ENCODE results near the gene HMGCLL1.

HMGCLL1 gene

DNA sequence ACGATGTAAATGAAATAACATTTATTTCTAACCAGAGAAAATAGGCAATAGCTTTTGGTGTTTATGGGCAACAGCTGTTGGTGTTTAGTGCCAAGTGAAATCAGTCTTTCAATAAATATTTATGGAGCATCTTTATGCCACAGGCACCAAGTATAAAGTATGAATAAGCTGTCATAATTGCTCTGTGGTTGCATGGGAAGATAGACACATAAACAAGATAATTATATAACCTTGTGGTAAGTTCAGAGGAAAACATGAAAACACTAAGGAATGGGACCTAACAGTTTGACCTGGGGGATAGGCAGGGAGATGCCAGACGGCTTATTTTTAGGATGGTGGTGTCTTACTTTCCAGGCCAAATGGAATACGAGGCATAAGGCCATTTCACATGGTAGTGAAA, 140.8 kb downstream of the HMGCLL1 start:
- no peaks in the 10 kb centered on the region for H3K27me3 ChIP-seq (ENCODE audit: control insufficient read depth, insufficient read depth, low read length)
- no peaks in the 10 kb centered on the region for H3K9me3 ChIP-seq (ENCODE audit: control insufficient read depth, insufficient read depth, low read length)
- peaks cover 5% of the 10 kb centered on the region for H3K4me1 ChIP-seq (ENCODE audit: control insufficient read depth, insufficient read depth, low read length)
- H3K4me3 ChIP-seq (ENCODE audit: low read depth, low read length): no peak overlapping the region
- no peak overlapping the region for H3K9ac ChIP-seq (ENCODE audit: low read depth, low read length)
- no peaks in the 10 kb centered on the region for H3K36me3 ChIP-seq (ENCODE audit: control insufficient read depth, insufficient read depth, low read length)

DNA sequence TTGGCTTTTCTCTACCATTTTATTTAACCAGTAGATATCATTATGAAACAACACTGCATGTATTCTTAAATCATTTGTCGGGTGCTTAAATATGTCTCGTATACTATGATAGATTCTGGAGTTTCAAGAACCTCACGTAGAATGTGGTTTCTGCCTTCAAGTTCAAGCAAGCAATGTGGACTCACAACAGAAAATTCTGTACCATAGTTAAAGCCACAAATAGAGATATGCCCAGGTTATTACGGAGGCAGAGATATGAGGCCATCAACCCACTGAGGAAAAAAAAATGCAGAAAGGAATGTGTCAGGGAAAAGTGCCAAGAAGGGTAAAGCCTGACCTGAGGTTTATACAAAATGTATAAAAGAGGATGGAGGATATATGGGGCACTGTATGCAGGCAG, 141.9 kb downstream of the HMGCLL1 start:
- no peaks in the 10 kb centered on the region for H3K36me3 ChIP-seq (ENCODE audit: control insufficient read depth, insufficient read depth, low read length)
- no peaks in the 10 kb centered on the region for H3K27me3 ChIP-seq (ENCODE audit: control insufficient read depth, insufficient read depth, low read length)
- H3K9me3 ChIP-seq (ENCODE audit: control insufficient read depth, insufficient read depth, low read length): no peaks in the 10 kb centered on the region
- no peak overlapping the region for H3K4me3 ChIP-seq (ENCODE audit: low read depth, low read length)
- no peak overlapping the region for H3K9ac ChIP-seq (ENCODE audit: low read depth, low read length)
- H3K4me1 ChIP-seq (ENCODE audit: control insufficient read depth, insufficient read depth, low read length): peaks cover 5% of the 10 kb centered on the region

DNA sequence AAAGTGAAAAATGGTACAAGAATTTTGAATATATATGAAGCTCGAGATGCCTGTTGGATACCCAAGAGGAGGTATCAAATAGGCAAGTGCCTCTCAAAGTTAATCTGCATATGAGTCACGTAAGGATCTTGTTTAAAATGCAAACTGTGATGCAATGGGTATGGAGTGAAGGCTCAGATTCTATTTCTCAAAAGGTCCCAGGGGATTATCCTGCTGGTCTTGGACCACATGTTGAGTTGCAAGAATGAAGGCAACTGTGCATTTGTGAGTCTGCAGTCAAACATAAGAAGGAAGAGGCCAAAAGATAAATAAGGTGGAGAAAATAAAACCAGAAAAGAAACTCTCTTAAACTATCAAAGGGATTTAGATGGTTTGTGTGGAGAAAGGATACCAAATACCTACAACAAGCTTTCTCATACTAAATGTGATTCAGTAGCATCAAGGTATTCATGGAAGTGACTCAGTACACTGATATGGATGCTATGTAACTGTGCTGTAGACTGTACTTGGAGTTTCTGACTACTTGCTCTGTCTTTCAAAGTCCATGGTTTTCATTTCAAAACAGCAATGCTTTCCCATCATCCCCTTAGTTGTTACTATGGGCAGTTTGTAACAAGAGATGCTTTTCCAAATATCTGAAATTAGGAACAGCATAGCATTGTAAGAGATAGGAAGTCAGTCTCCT, 145.4 kb downstream of the HMGCLL1 start:
- no peaks in the 10 kb centered on the region for H3K9me3 ChIP-seq (ENCODE audit: control insufficient read depth, insufficient read depth, low read length)
- no peak overlapping the region for H3K9ac ChIP-seq (ENCODE audit: low read depth, low read length)
- H3K27me3 ChIP-seq (ENCODE audit: control insufficient read depth, insufficient read depth, low read length): no peaks in the 10 kb centered on the region

DNA sequence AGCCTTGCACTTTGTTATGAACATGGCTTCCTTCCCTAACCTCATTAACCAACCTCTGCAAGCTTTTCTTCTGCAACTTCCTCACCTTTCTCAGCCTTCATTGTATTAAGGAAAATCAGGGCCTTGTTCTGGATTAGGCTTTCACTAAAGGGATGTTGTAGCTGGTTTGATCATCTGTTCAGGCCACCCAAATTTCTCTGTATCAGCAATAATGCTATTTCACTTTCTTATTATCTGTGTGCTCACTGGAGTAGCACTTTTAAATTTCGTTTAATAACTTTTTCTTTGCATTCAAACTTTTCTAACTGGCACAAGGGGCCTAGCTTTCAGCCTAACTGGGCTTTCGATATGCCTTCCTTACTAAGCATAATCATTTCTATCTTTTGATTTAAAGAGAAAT, 155.1 kb downstream of the HMGCLL1 start:
- Histone ChIP-seq H3K4me1 (ENCODE audit: control insufficient read depth, insufficient read depth, low read length) (no peaks in the 10 kb centered on the region), H3K9ac (ENCODE audit: low read depth, low read length) (no peak overlapping the region), H3K27me3 (ENCODE audit: control insufficient read depth, insufficient read depth, low read length) (no peaks in the 10 kb centered on the region), H3K9me3 (ENCODE audit: control insufficient read depth, insufficient read depth, low read length) (no peaks in the 10 kb centered on the region), H3K4me3 (ENCODE audit: low read depth, low read length) (no peak overlapping the region), H3K36me3 (ENCODE audit: control insufficient read depth, insufficient read depth, low read length) (no peaks in the 10 kb centered on the region)

More for the DNA sequence above, 145.4 kb downstream of the HMGCLL1 start:
- peaks cover 5% of the 10 kb centered on the region for H3K4me1 ChIP-seq (ENCODE audit: control insufficient read depth, insufficient read depth, low read length)
- no peaks in the 10 kb centered on the region for H3K36me3 ChIP-seq (ENCODE audit: control insufficient read depth, insufficient read depth, low read length)
- H3K4me3 ChIP-seq (ENCODE audit: low read depth, low read length): no peak overlapping the region

DNA sequence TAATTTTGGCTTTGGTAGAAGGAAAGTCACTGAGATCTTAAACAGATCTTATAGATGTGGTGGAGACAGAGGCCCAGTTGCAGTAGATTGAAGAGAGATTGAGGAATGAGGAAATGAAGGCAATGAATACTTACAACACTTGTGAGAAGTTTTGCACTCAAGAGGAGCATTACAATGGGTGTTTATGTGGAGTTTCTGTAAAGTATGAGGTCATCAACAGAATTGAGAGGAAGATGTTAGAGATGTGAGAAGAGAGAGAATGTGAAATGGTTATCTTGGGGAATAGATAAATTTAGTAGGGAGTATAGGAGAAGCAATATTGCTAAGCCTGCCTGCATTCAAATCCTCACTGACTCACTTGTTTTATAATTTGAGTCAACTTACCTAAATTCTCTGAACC, 168.3 kb downstream of the HMGCLL1 start:
- Histone ChIP-seq H3K9me3 (ENCODE audit: control insufficient read depth, insufficient read depth, low read length) (no peaks in the 10 kb centered on the region), H3K9ac (ENCODE audit: low read depth, low read length) (no peak overlapping the region), H3K4me3 (ENCODE audit: low read depth, low read length) (no peak overlapping the region), H3K4me1 (ENCODE audit: control insufficient read depth, insufficient read depth, low read length) (no peaks in the 10 kb centered on the region), H3K36me3 (ENCODE audit: control insufficient read depth, insufficient read depth, low read length) (no peaks in the 10 kb centered on the region), H3K27me3 (ENCODE audit: control insufficient read depth, insufficient read depth, low read length) (no peaks in the 10 kb centered on the region)

DNA sequence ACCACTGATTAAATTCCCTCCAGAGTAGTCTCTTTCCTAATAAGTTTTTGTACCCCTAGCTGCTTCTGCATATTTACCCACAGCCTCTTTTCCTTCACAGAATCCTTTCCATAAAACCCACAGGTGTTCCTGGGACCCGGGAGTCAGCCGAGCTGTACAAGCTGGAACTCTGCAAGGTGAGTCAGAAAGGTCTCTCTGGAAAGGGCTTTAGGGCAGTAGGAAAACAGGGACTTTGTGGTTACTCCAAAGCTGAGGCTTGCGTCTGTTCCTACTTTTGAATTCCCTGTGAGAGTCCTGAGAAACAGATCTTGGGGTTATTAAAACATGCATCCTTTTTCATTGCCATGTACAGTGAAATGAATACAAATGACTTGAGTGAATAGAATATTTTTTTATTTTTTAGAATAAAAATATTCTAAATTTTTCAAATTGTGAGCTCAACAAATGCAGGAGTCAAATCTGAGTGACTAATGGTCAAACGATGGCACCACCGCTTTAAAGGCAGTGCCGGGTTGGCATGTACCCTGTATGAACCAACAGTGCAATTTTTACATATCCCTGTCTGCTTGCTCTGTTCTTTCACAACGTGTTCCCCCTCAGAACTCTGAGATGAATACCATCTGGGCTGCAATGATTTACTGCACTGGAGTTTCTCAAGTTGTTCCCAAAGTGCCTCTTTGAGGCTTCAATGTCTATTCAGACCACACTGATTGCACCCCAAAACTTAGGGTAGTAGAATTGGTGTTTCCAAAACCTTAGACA, 173.3 kb downstream of the HMGCLL1 start:
- H3K9ac ChIP-seq (ENCODE audit: low read depth, low read length): no peak overlapping the region
- H3K36me3 ChIP-seq (ENCODE audit: control insufficient read depth, insufficient read depth, low read length): no peaks in the 10 kb centered on the region
- H3K4me3 ChIP-seq (ENCODE audit: low read depth, low read length): no peak overlapping the region
- no peaks in the 10 kb centered on the region for H3K9me3 ChIP-seq (ENCODE audit: control insufficient read depth, insufficient read depth, low read length)
- H3K27me3 ChIP-seq (ENCODE audit: control insufficient read depth, insufficient read depth, low read length): no peaks in the 10 kb centered on the region
- no peaks in the 10 kb centered on the region for H3K4me1 ChIP-seq (ENCODE audit: control insufficient read depth, insufficient read depth, low read length)

DNA sequence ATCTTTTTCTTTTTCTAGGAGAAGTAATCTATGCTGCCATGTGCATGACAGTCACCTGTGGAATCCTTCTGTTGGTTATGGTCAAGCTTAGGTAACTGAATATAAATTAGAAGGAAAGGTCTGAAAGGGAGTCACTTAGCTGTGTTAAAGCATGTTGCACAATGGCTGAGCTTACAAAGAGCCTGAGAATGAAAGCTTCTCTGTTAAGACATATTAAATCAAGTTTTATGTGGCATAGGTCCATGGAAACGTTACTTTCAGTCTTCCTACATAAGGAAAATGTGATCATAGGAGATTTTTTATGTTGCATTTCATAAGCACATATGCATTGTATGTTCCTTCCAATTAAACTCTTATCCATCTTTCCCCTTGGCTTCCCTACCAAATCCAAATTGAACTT, 179.6 kb downstream of the HMGCLL1 start:
- Histone ChIP-seq H3K27me3 (ENCODE audit: control insufficient read depth, insufficient read depth, low read length) (no peaks in the 10 kb centered on the region), H3K9ac (ENCODE audit: low read depth, low read length) (no peak overlapping the region), H3K36me3 (ENCODE audit: control insufficient read depth, insufficient read depth, low read length) (no peaks in the 10 kb centered on the region), H3K4me1 (ENCODE audit: control insufficient read depth, insufficient read depth, low read length) (no peaks in the 10 kb centered on the region), H3K4me3 (ENCODE audit: low read depth, low read length) (no peak overlapping the region), H3K9me3 (ENCODE audit: control insufficient read depth, insufficient read depth, low read length) (no peaks in the 10 kb centered on the region)

DNA sequence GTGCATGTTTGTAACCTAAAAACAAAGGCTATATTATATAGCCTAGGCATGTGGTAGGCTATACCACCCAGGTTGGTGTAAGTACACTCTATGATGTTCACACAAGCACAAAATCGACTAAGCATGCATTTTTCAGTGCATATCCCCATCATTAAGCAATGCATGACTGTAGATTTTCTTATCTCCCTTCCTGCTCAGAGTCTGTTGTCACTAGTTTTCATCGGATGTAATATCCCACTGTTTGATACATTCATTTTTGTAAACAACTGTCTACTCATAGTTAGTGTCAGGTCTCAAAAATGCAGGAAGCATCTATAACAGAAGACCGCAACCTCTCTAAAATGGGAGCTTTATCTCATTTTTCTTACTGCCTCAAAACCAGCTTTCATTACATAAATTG, 181.0 kb downstream of the HMGCLL1 start:
- Histone ChIP-seq H3K4me1 (ENCODE audit: control insufficient read depth, insufficient read depth, low read length) (no peaks in the 10 kb centered on the region), H3K4me3 (ENCODE audit: low read depth, low read length) (no peak overlapping the region), H3K9me3 (ENCODE audit: control insufficient read depth, insufficient read depth, low read length) (no peaks in the 10 kb centered on the region), H3K9ac (ENCODE audit: low read depth, low read length) (no peak overlapping the region), H3K27me3 (ENCODE audit: control insufficient read depth, insufficient read depth, low read length) (no peaks in the 10 kb centered on the region), H3K36me3 (ENCODE audit: control insufficient read depth, insufficient read depth, low read length) (no peaks in the 10 kb centered on the region)

DNA sequence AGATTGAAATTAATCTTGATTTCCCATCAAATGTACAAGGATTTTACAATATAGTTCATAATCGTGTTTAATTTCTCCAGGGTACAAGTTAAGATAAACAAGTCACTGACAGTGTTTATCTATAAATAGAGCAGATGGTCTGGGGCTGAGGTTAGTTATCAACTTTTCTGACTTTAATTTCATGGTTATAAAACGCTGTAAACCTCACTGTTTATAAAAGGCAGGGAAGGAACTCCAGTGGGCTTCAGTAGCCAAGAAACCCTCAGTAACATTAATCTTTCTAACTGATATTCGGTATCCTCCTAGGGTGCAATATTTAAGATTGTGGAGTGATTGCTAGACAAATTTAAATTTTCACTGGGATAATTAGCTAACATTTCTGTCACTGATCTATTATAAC, 183.1 kb downstream of the HMGCLL1 start:
- no peak overlapping the region for H3K9ac ChIP-seq (ENCODE audit: low read depth, low read length)
- no peaks in the 10 kb centered on the region for H3K36me3 ChIP-seq (ENCODE audit: control insufficient read depth, insufficient read depth, low read length)
- no peaks in the 10 kb centered on the region for H3K4me1 ChIP-seq (ENCODE audit: control insufficient read depth, insufficient read depth, low read length)
- no peaks in the 10 kb centered on the region for H3K9me3 ChIP-seq (ENCODE audit: control insufficient read depth, insufficient read depth, low read length)
- H3K4me3 ChIP-seq (ENCODE audit: low read depth, low read length): no peak overlapping the region
- no peaks in the 10 kb centered on the region for H3K27me3 ChIP-seq (ENCODE audit: control insufficient read depth, insufficient read depth, low read length)

DNA sequence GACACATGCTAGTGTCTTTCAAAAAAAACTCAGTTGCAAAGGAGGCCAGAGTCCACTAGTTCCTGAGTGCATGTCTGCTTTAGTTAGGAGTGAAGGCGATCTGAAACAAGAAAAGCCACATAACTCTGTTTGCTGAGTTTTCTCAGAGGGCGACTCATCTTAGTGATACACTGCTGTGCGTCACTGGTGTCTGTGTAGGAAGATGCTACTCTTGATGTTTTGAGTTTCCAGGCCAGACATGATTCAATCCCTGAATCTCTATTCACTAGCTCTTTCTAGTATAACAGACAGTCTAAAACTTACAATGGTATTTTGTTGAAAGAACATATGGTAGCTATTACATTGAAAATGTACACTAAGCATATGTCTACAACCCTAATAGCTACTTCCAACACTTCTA, 190.8 kb downstream of the HMGCLL1 start:
- no peaks in the 10 kb centered on the region for H3K9me3 ChIP-seq (ENCODE audit: control insufficient read depth, insufficient read depth, low read length)
- no peaks in the 10 kb centered on the region for H3K36me3 ChIP-seq (ENCODE audit: control insufficient read depth, insufficient read depth, low read length)
- H3K27me3 ChIP-seq (ENCODE audit: control insufficient read depth, insufficient read depth, low read length): no peaks in the 10 kb centered on the region
- no peaks in the 10 kb centered on the region for H3K4me1 ChIP-seq (ENCODE audit: control insufficient read depth, insufficient read depth, low read length)
- no peak overlapping the region for H3K4me3 ChIP-seq (ENCODE audit: low read depth, low read length)
- H3K9ac ChIP-seq (ENCODE audit: low read depth, low read length): no peak overlapping the region
